ENCODE measurements around the gene LGALS1. TPM values are rescaled to one million over a fixed set of nuclear protein-coding genes. Genes with fewer than 3 reads are reported as not detected.

LGALS1 gene
- total and polyA plus RNA-seq, 9 of the 15 experiments (the other 6 are each of a cell fraction or from before 2014, with no cell fraction given): 160 to 800 (median 330) TPM

- TF ChIP-seq YY1 (IDR thresholded peaks at IDR 0.05; ENCODE audit: borderline replicate concordance in 1 of 3, control insufficient read depth in 1 of 3, extremely low read depth in 1 of 3, insufficient read depth in 3 of 3, insufficient read length in 1 of 3, insufficient replicate concordance in 2 of 3, low read depth in 1 of 3, low read length in 2 of 3) (peak in 1 of 3 experiments; percentile 47), HSF4 (CRISPR knock-in tag; IDR thresholded peaks at IDR 0.05; ENCODE audit: borderline replicate concordance) (no peak), NFYB (IDR thresholded peaks at IDR 0.05; ENCODE audit: extremely low read depth, insufficient read length) (peak; percentile 95), NR2F6 (CRISPR knock-in tag; IDR thresholded peaks at IDR 0.05) (no peak), ESRRA (IDR thresholded peaks at IDR 0.05; ENCODE audit: borderline replicate concordance, low read depth) (no peak), SNAPC5 (CRISPR knock-in tag; IDR thresholded peaks at IDR 0.05) (no peak), FUS (optimal IDR thresholded peaks at IDR 0.05; ENCODE audit: low read depth, low read length) (no peak), HDAC8 (tag; IDR thresholded peaks at IDR 0.05) (no peak), ZBTB33 (CRISPR knock-in tag; IDR thresholded peaks at IDR 0.05) (no peak), ZNF263 (CRISPR knock-in tag; IDR thresholded peaks at IDR 0.05; ENCODE audit: borderline replicate concordance) (no peak), THRA (IDR thresholded peaks at IDR 0.05) (no peak), ESRRB (CRISPR knock-in tag; IDR thresholded peaks at IDR 0.05; ENCODE audit: borderline replicate concordance) (no peak), ZNF668 (CRISPR knock-in tag; IDR thresholded peaks at IDR 0.05) (no peak), POLR2A (conservative IDR thresholded peaks at IDR 0.05) (peak; percentile 70), MEF2A (IDR thresholded peaks at IDR 0.05; ENCODE audit: control insufficient read depth, low read depth, low read length) (no peak), POLR3G (IDR thresholded peaks at IDR 0.05; ENCODE audit: extremely low read depth, insufficient read length, insufficient replicate concordance) (no peak), GTF3C2 (IDR thresholded peaks at IDR 0.05; ENCODE audit: borderline replicate concordance, extremely low read depth, insufficient read length) (no peak), E2F3 (CRISPR knock-in tag; IDR thresholded peaks at IDR 0.05) (0 out of 2 replicates have a peak, but pooled peaks have one; percentile 51)
Measured at GRCh38 chr22:37658133-37659065, 17.0 kb upstream of the LGALS1 start, which contains the start of gene PDXP (continued).

Measured in K562 (cell line).